ENCODE data around the gene FILIP1.

FILIP1 gene

GRCh38 chr6:75243333-75244062 lies 250.1 kb downstream of the FILIP1 start, which contains the start of gene COX7A2:
Gene COX7A2, minus strand, starts transcription at chr6:75243801. Its CDS starts 67 bp downstream, at chr6:75243734.
- peaks cover 7% of the 10 kb centered on the region; the same call in 1 of the 2 replicates for H3K36me3 ChIP-seq (ENCODE audit: insufficient read depth, low read length)
- peak within 1 kb of the TSS; percentile 99 for H3K4me3 ChIP-seq (ENCODE audit: low read length, poor library complexity, severe bottlenecking)
- peaks cover 34% of the 10 kb centered on the region for H3K79me2 ChIP-seq (ENCODE audit: insufficient read depth, low read length)
- H2AFZ ChIP-seq (ENCODE audit: low read length): peak within 1 kb of the TSS; percentile 76
- no peaks in the 10 kb centered on the region for H3K9me3 ChIP-seq (ENCODE audit: insufficient read depth, low read depth, low read length)
- H3K9ac ChIP-seq (ENCODE audit: low read depth, low read length, poor library complexity, severe bottlenecking): peak within 1 kb of the TSS; percentile 93
- no peaks in the 10 kb centered on the region for H3K9me2 ChIP-seq (replicated peaks; ENCODE audit: low read depth, low read length)
- H3K27me3 ChIP-seq (ENCODE audit: insufficient read depth, low read length, poor library complexity, severe bottlenecking): peaks cover 34% of the 10 kb centered on the region
- H3K4me1 ChIP-seq (ENCODE audit: insufficient read depth, low read length, poor library complexity, severe bottlenecking): peaks cover 12% of the 10 kb centered on the region
- peak within 1 kb of the TSS; percentile 76 for H3K4me2 ChIP-seq (ENCODE audit: low read depth, low read length, poor library complexity, severe bottlenecking)
- TF ChIP-seq EZH2phosphoT487 (IDR thresholded peaks at IDR 0.05; ENCODE audit: borderline replicate concordance) (no peak), CTCF (conservative IDR thresholded peaks at IDR 0.05; ENCODE audit: low read length) (no peak)
- H4K20me1 ChIP-seq (ENCODE audit: insufficient read depth, low read length, poor library complexity, severe bottlenecking): peaks cover 24% of the 10 kb centered on the region
- peaks cover 3% of the 10 kb centered on the region; the same call in 1 of the 2 replicates for H3F3A ChIP-seq (ENCODE audit: low read depth)

Measured in Loucy (cell line).